ENCODE data around the gene RPA4.

DNA sequence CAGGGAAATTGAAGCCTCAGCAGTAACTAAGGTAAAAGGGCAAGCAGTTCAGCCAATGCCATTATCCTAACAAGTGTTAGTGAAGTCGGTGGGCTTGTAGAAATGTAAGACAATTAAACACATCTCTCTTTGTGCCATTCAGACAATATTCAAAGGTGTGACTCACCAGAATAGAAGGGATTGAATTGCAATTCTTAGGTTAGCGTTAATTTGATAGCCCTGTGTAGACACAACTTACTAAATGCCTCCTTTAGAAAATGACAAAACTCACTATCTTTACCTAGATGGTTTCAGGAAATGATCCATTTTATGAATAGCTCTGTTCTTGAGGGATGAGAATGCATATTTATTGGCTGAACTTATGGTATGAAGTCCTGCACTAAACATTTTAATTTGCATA lies 35.2 kb downstream of the RPA4 start:
- TF ChIP-seq EP300 (IDR thresholded peaks at IDR 0.05; ENCODE audit: borderline replicate concordance) (no peak), FOXM1 (IDR thresholded peaks at IDR 0.05; ENCODE audit: borderline replicate concordance, low read depth) (no peak), USF1 (IDR thresholded peaks at IDR 0.05) (no peak)
